PC-9 (cell line): ENCODE measurements around the gene ALDH3B2.

ENCODE experiments used
- EZH2 ChIP-seq: fragments of 200-600 bp; sonication (generic); IDR thresholded peaks from 2 replicates; pipeline ENCODE4 v1.8.0; 2017; ENCODE audit warnings: antibody characterized with exemption, low read depth
- TF ChIP-seq, protein P1 (sequence below): fragments of 200-600 bp; sonication (generic); conservative IDR thresholded peaks from 2 replicates; pipeline ENCODE4 v1.6.1; 2017; ENCODE audit warnings: mixed run types, antibody characterized with exemption, mild to moderate bottlenecking, moderate library complexity

GRCh38 chr11:67674442-67674871 is at the start of gene ALDH3B2:
- TF ChIP-seq, protein P1, sequence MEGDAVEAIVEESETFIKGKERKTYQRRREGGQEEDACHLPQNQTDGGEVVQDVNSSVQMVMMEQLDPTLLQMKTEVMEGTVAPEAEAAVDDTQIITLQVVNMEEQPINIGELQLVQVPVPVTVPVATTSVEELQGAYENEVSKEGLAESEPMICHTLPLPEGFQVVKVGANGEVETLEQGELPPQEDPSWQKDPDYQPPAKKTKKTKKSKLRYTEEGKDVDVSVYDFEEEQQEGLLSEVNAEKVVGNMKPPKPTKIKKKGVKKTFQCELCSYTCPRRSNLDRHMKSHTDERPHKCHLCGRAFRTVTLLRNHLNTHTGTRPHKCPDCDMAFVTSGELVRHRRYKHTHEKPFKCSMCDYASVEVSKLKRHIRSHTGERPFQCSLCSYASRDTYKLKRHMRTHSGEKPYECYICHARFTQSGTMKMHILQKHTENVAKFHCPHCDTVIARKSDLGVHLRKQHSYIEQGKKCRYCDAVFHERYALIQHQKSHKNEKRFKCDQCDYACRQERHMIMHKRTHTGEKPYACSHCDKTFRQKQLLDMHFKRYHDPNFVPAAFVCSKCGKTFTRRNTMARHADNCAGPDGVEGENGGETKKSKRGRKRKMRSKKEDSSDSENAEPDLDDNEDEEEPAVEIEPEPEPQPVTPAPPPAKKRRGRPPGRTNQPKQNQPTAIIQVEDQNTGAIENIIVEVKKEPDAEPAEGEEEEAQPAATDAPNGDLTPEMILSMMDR, result no peak
- no peak for TF ChIP-seq EZH2
